Stomach smooth muscle (tissue), 2 donors: ENCODE measurements around the gene MFSD12.

Source experiments
- H3K27ac ChIP-seq: one replicate; pipeline ENCODE4 v1.7.0; 2013; ENCODE audit warnings: mild to moderate bottlenecking, low read length, inconsistent platforms
- H3K27me3 ChIP-seq, 2 donors: one replicate each; pipeline ENCODE4 v1.7.0; 2013; ENCODE audit warnings: low read length in 2 of 2; ENCODE audit not compliant: insufficient read depth in 2 of 2, control insufficient read depth in 1 of 2
- H3K36me3 ChIP-seq, 2 donors: one replicate each; pipeline ENCODE4 v1.7.0; 2013; ENCODE audit warnings: low read length in 2 of 2; ENCODE audit not compliant: control insufficient read depth in 2 of 2, insufficient read depth in 2 of 2
- H3K4me1 ChIP-seq: one replicate; pipeline ENCODE4 v1.7.0; 2013; ENCODE audit warnings: low read length; ENCODE audit not compliant: control insufficient read depth, insufficient read depth
- H3K4me3 ChIP-seq, 2 donors: one replicate each; pipeline ENCODE4 v1.7.0; 2013; ENCODE audit warnings: low read length in 2 of 2
- H3K9ac ChIP-seq, 2 donors: one replicate each; pipeline ENCODE4 v1.7.0; 2013; ENCODE audit warnings: low read length in 2 of 2, mild to moderate bottlenecking in 1 of 2
- H3K9me3 ChIP-seq, 2 donors: one replicate each; pipeline ENCODE4 v1.7.0; 2013; ENCODE audit warnings: low read length in 2 of 2; ENCODE audit not compliant: control insufficient read depth in 2 of 2
- donor health status: healthy.
- donor health status: Pancreatic carcinoma.

The MFSD12 gene

DNA sequence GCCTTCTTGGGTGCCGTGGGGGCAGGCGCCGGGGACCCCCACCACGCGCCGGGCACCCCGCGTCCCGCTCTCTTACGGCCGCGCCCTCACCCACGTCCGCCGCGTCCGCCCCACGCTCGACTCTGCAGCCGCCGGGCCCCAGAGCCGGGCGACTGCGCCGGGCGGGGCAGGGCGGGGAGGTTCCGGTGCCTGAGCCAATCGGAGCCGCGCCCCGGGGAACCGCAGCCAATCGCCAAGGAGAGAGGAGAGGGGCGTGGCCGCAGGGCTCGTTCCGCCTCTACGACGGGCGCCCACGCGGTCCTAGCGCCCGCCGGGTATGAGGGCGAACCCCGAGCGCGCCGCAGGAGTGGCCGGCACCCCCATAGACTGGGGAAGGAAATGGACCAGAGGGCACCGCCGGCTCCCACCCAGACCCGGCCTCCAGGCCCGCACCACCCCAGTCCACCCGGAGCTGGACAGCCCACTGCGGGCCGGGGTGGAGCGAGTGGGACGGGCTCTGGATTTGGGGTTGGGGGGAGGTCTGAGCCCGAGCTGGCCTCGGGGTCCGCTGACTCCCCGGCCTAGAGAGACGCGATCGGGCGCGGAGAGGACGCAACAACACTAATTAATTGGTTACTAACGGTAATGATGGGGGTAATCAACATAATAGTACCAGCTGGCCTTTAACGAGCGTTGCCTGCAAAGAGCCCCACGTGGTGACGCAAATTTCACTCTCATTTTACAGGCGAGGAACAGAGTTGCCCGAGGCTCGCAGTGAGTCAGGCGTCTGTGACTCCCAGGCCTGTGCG, at the start of gene MFSD12:
Gene MFSD12, minus strand, starts transcription at position 126 of the 788 bp plus-strand sequence. CDS start 183 bp downstream, outside the sequence.
- Histone ChIP-seq H3K4me3 (peak within 1 kb of the TSS; percentile 85 to 94), H3K36me3 (no peaks in the 10 kb centered on the region), H3K9ac (peak within 1 kb of the TSS; percentile 75 to 76), H3K4me1 (peaks cover 25% of the 10 kb centered on the region), H3K27me3 (no peaks in the 10 kb centered on the region), H3K27ac (peak within 1 kb of the TSS; percentile 49), H3K9me3 (no peaks in the 10 kb centered on the region)

DNA sequence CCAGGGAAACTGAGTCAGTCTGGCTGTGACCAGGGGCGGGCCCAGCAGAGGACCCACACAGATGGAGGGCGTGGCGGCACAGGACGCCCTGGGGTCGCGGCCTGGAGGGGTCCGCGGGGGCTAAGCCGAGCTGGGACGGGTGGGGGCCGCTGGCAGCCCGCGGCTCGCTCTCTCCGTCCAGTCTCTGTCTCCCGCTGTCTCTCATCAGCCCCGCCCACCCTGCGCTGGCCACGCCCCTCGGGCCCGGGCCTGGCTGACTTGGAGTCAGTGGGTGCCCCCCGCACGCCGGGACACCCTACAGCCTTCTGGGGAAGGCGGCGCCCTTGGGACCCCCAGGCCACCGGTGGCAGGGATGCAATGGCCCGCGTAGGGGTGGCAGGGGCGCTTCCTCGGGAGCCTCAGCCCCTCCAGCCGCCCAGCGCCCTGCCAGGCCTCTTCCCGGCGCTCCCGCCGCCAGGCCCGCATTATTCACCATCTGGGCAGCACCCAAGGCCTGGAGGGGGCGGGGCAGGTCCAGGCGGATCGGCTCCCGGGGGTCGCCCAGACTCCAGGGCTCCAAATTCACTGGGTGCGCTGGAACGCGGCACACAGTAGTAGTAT, 49.4 kb upstream of the MFSD12 start, which contains the start of gene TBXA2R:
Gene TBXA2R, minus strand, starts transcription at position 186 of the 600 bp plus-strand sequence. CDS start 6,241 bp downstream, outside the sequence.
- H3K36me3 ChIP-seq: peaks cover under 1 to 5% of the 10 kb centered on the region in 2 donors
- H3K27ac ChIP-seq: no peak within 1 kb of the TSS
- peaks cover 54% of the 10 kb centered on the region for H3K4me1 ChIP-seq
- no peaks in the 10 kb centered on the region for H3K9me3 ChIP-seq
- peaks cover 0 to 5% of the 10 kb centered on the region in 2 donors for H3K27me3 ChIP-seq
- peak within 1 kb of the TSS; percentile 44 to 62 for H3K9ac ChIP-seq
- peak within 1 kb of the TSS; percentile 57 to 75 for H3K4me3 ChIP-seq

DNA sequence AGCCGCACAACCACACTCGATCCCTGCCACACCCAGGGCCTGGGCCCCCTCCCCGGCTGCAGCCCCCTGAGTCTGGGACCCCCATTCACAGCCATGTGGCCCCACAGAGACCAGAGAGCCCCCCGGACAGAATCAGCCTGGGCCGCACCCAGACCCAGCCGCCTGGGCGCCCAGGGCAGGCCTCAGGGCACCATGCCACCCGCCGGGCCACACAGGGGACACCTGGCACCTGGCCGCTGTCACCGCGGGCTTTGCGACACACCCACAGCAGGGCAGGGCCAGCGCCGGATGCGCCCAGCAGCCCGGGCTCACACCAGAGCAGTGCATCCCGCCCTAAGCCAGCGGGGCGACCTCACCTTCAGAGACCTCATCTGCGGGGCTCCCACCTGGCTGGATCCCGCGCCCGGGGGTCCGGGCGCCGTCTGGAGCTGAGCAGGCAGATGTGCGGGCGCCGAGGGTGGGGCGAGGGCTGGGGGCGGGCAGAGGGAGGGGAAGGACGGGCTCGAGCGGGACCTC, 48.8 kb upstream of the MFSD12 start:
- Histone ChIP-seq H3K36me3 (no peaks in the 10 kb centered on the region), H3K27me3 (peaks cover 0 to 5% of the 10 kb centered on the region in 2 donors), H3K4me3 (peak overlapping the region; percentile 57 to 75), H3K9me3 (no peaks in the 10 kb centered on the region), H3K4me1 (peaks cover 54% of the 10 kb centered on the region), H3K27ac (no peak overlapping the region), H3K9ac (peak overlapping the region in 1 of 2 donors; percentile 55)

DNA sequence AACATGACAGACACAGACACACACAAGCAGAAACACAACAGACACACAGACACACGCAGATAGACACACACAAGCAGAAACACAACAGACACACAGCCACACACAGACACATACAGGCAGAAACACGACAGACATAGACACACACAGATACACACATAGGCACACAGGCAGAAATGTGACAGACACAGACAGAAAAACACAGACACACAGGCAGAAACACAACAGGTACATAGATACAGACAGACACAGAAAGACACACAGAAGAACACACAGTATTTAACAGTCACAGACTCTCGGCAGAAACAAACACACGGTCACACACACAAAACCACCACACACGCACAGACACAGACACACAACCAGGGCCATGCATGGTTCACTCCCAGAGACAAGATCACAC, 48.4 kb upstream of the MFSD12 start:
- peak overlapping the region in 1 of 2 donors; percentile 55 for H3K9ac ChIP-seq
- H3K27ac ChIP-seq: no peak overlapping the region
- peak overlapping the region; percentile 26 to 75 for H3K4me3 ChIP-seq
- H3K9me3 ChIP-seq: no peaks in the 10 kb centered on the region
- no peaks in the 10 kb centered on the region for H3K36me3 ChIP-seq
- peaks cover 0 to 5% of the 10 kb centered on the region in 2 donors for H3K27me3 ChIP-seq
- H3K4me1 ChIP-seq: peaks cover 54% of the 10 kb centered on the region

DNA sequence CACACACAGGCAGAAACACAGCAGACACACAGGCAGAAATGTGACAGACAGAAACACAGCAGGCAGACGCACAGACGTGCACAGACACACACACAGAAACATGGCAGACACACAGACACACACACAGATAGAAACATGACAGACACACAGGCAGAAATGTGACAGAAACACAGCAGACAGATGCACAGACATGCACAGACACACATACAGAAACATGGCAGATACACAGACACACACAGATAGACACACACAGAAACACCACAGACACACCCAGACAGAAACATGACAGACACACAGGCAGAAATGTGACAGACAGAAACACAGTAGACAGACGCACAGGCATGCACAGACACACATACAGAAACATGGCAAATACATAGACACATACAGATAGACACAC, 48.0 kb upstream of the MFSD12 start:
- peak overlapping the region in 1 of 2 donors; percentile 55 for H3K9ac ChIP-seq
- H3K4me1 ChIP-seq: peaks cover 54% of the 10 kb centered on the region
- H3K9me3 ChIP-seq: no peaks in the 10 kb centered on the region
- no peak overlapping the region for H3K27ac ChIP-seq
- peaks cover 0 to 5% of the 10 kb centered on the region in 2 donors for H3K27me3 ChIP-seq
- H3K4me3 ChIP-seq: peak overlapping the region in 1 of 2 donors; percentile 75
- no peaks in the 10 kb centered on the region for H3K36me3 ChIP-seq

DNA sequence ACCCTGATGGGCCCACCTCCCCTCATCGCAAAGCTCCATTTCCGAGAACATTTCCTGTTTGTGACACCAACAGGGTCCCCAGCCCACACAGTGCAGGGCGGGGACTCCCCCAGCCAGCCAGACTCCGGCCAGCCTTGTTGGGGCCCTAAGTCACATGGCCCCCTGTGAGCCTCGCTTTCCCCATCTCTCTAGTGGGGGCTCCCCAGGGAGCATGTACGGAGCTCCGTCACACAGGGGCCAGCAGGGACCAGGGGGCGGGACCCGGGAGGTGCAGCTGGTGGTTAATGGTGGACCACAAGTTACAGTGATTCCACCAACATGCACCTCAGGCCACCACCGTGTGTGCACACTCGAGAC, 47.6 kb upstream of the MFSD12 start:
- no peak overlapping the region for H3K27ac ChIP-seq

DNA sequence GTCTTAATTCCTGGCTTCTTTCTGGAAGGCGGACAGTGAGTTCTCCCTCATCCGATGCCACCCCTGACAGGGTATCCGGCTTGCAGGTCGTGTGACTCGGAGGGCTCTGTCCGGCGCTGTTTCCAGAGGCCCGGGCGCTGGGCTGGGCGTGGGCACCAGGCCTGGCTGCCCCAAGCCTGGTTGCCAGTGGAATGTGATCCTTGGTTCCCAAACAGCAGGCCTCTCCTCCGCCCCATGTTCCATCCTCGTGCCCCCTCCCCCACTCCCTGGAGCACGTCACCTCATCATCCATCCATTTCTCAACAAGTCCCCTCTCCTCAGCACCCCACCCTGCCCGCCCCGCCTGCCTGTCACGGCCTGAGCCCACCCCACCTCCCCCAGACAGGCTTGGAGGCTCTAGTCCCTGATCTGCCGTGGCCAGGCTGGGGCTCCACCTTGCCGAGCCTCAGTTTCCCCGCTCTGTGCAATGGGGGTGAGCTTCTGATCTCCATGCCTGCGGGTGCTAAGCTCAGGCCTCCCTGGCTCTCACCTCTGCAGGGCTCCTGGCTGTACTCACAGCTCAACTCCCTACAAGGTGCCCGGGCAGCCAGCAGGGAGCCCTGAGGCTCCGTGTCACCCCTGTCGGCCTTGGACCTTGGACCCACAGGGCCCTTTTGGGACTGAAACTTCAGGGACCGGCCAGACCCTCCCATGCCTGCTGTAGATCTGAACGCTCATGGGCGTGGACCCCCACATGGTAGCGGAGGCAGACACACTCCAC, 47.0 kb upstream of the MFSD12 start:
- Histone ChIP-seq H3K4me1 (peaks cover 50% of the 10 kb centered on the region), H3K36me3 (no peaks in the 10 kb centered on the region), H3K27me3 (peaks cover 0 to 5% of the 10 kb centered on the region in 2 donors), H3K9ac (no peak overlapping the region), H3K4me3 (no peak overlapping the region), H3K27ac (no peak overlapping the region), H3K9me3 (no peaks in the 10 kb centered on the region)

More for the DNA sequence above, 47.6 kb upstream of the MFSD12 start:
- peaks cover 54% of the 10 kb centered on the region for H3K4me1 ChIP-seq
- peak overlapping the region in 1 of 2 donors; percentile 75 for H3K4me3 ChIP-seq
- no peak overlapping the region for H3K9ac ChIP-seq
- peaks cover 0 to 5% of the 10 kb centered on the region in 2 donors for H3K27me3 ChIP-seq
- no peaks in the 10 kb centered on the region for H3K9me3 ChIP-seq
- H3K36me3 ChIP-seq: no peaks in the 10 kb centered on the region

DNA sequence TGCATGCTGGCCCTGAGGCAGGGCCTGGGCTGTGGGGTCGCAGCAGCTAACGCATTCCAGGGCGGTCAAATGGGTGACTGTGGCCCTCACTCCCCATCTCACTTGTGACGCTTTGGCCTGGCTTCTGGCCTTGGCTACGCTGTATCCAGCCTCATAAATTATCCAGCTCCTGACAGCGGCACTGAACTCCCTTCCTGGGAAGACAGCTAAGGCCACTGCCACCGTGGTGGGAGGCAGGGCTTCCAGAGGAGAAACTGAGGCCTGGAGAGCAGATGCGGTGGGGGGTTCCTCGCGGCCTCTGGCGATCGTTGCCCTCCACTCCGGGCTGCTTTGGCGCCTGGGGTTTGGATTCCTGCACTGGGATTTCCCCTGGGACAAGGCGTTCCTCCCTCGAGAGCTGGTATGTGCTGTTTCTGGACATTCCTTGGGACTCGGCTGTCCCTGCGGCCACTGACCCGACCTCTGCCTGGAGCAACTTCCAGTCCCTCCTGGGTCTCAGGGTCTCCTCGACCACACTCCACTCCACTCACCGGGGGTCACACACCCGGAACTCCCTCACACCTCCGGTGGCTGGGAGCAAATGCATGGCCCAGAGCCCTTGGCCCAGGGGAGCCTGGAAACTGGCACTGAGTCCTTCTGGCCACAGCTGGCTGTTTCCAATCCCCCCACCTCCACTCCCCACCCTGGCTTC, 45.9 kb upstream of the MFSD12 start:
- peaks cover 0 to 5% of the 10 kb centered on the region in 2 donors for H3K27me3 ChIP-seq
- no peaks in the 10 kb centered on the region for H3K36me3 ChIP-seq
- no peak overlapping the region for H3K9ac ChIP-seq
- H3K9me3 ChIP-seq: no peaks in the 10 kb centered on the region
- H3K4me3 ChIP-seq: no peak overlapping the region
- peak overlapping the region; percentile 18 for H3K27ac ChIP-seq
- peaks cover 38% of the 10 kb centered on the region for H3K4me1 ChIP-seq

DNA sequence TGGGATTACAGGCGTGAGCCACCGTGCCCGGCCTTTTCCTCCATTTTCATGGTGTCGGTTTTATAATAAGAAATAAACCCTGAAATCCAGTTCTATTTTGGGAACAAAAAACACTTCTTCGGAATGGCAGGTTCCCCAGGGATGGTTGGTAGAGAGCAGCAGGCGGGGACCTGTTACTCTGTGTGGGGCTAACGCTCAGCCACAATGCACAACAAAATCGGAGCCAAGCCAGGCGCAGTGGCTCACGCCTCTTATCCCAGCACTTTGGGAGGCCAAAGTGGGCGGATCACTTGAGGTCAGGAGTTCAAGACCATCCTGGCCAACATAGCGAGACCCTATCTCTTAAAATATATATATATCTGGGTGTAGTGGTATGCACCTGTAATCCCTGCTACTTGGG, 43.6 kb upstream of the MFSD12 start:
- Histone ChIP-seq H3K4me3 (no peak overlapping the region), H3K27ac (no peak overlapping the region), H3K4me1 (peaks cover 19% of the 10 kb centered on the region), H3K36me3 (no peaks in the 10 kb centered on the region), H3K9ac (no peak overlapping the region), H3K9me3 (no peaks in the 10 kb centered on the region), H3K27me3 (peaks cover 0 to 4% of the 10 kb centered on the region in 2 donors)

DNA sequence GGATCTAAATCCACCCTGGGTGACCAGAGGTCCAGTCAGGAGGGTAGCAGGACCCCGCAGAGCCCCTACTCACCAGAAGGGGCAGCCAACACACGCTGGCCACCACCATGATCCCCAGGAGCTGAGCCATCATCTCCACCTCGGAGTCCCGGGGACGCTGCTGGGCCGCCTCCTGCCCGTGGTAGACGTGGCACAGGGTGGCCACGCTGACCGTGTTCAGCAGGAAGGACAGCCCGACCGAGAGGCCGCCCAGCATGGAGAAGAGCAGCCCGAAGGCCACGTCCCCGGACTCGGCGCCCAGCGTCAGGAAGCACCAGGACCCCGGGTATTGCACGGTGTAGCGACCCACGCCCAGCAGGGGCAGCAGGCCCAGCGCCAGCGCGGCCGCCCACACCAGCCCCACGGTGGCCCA, 42.4 kb upstream of the MFSD12 start:
- Histone ChIP-seq H3K9me3 (no peaks in the 10 kb centered on the region), H3K27me3 (no peaks in the 10 kb centered on the region)

More for the DNA sequence above, 42.4 kb upstream of the MFSD12 start:
- Histone ChIP-seq H3K36me3 (no peaks in the 10 kb centered on the region), H3K4me1 (peaks cover 8% of the 10 kb centered on the region), H3K9ac (no peak overlapping the region), H3K4me3 (no peak overlapping the region), H3K27ac (no peak overlapping the region)
